ENCODE data around the gene USP4.
"Not testable (repeated sequence)": the region's sequence is repeated elsewhere in the genome, so short reads cannot be mapped to it uniquely, and the experiment has no call there.

USP4 gene

GRCh38 chr3:49240091-49240490, 99.8 kb downstream of the USP4 start:
- DNase-seq, result not testable (repeated sequence)

DNA sequence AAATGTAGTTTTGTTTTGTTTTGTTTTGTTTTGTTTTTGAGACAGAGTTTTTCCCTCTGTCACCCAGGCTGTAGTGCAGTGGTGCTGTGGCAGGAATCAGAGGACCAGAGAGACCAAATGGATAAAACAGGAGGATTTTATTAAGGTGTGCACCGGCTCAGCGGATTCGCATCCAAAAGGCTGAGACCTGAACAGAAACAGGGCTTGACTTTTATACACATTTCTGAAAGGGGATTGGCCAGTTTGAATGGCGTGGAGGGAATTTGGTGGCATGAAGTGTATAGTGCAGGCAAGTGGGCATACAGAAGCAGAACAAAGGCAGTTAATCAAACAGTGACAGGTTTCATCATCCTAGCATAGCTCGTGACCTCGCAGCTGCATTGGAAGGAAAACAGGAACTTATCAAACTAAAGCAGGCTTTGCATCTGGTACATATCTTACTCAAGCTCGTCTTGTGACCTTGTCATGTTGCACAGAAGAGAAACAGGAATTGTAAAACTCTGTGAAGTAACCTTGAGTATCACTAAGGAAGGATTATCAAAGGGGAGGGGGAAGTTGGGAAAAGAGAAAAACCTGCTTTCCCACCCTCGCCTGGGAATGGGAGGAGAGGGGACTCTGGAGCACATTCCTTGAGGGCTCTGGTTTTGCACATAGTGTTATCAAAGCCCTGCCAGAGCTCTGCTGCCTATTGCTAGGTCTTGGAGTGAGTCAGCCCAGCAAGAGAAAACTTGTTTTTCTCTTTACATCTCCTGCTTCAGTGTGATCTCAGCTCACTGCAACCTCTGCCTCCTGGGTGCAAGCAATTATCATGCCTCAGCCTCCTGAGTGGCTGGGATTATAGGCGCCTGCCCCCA, 101.4 kb downstream of the USP4 start:
- DNase-seq, result no peak

- no peak for DNase-seq
Observed at GRCh38 chr3:49237344-49237743, 102.5 kb downstream of the USP4 start.

DNA sequence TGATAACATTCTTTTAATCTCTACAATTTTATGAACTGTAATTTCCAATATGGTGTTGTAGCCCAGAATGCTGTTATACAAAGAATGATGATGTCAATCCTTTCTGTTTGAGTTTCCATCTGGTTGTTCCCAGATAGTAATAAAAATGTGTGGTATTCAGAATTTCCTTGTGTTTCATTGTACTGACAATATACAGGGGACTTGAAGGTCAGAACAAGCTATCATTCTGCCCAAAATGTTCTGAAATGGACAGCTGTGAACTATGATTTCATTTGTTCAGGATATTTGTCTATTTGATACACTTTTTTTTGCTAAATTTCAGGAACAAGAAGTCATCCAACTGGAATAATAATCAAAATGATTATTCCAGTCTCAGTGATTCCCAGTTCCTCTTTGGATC, 103.6 kb downstream of the USP4 start:
- no peak for DNase-seq

GRCh38 chr3:49228817-49229216, 111.0 kb downstream of the USP4 start:
- DNase-seq, result not testable (repeated sequence)
